BJ (cell line): ENCODE data around the gene DUS1L. TPM values are rescaled to one million over a fixed set of nuclear protein-coding genes. Genes with fewer than 3 reads are reported as not detected.

Experiments
- CTCF ChIA-PET: fragments of 350-600 bp; formaldehyde crosslinking; extraction: SDS; loops from one replicate; lab custom pipeline; 2021; ENCODE audit warnings: antibody characterized with exemption, inconsistent platforms; lab: Yijun Ruan, JAX
- POLR2A ChIA-PET: fragments of 300-600 bp; sonication (Branson Sonifier 250); formaldehyde crosslinking; extraction: SDS; loops from one replicate; lab custom pipeline; 2021; ENCODE audit warnings: antibody characterized with exemption; lab: Charles Lee
- DNase-seq: peaks from one replicate; pipeline ENCODE4 v3.0.0-alpha.2; 2011; ENCODE audit warnings: low read depth
- H3K27me3 ChIP-seq: 2 replicates; pipeline ENCODE4 v1.6.0; 2011; ENCODE audit warnings: low read length; ENCODE audit not compliant: control insufficient read depth, insufficient read depth
- H3K36me3 ChIP-seq: 2 replicates; pipeline ENCODE4 v1.5.1; 2011; ENCODE audit warnings: low read length; ENCODE audit not compliant: control insufficient read depth, insufficient read depth
- H3K4me3 ChIP-seq: 2 replicates; pipeline ENCODE4 v1.5.1; 2011; ENCODE audit warnings: low read depth, mild to moderate bottlenecking, control low read depth, low read length
- CTCF ChIP-seq: IDR thresholded peaks from 2 replicates; pipeline ENCODE4 v1.5.1; 2011; ENCODE audit warnings: low read depth, mild to moderate bottlenecking, control low read depth, inconsistent platforms, low read length, moderate library complexity; ENCODE audit not compliant: insufficient read depth
- polyA plus RNA-seq: library from polyadenylated mRNA; depleted of rRNA; stranded (reverse); fragments of >200 nt; gene quantifications from 2 replicates; pipeline ENCODE4 v1.2.3, GENCODE V29; 2011

Gene DUS1L
- polyA plus RNA-seq, 1 experiment = 47.6 TPM

GRCh38 chr17:82090549-82091263 lies 25.1 kb upstream of the DUS1L start:
- no peak for TF ChIP-seq CTCF
- ChIA-PET CTCF (interaction anchor here (1.6 kb wide), 1 partner anchor 20 kb away, joined by 4 read pairs; no protein-coding TSS in a partner anchor), POLR2A (no interaction called here)
- no peak for DNase-seq
- Histone ChIP-seq H3K36me3 (peaks cover 70% of the 10 kb centered on the region), H3K27me3 (no peaks in the 10 kb centered on the region), H3K4me3 (no peak overlapping the region)

- peaks cover 70% of the 10 kb centered on the region for H3K36me3 ChIP-seq
- DNase-seq = no peak
- no peak overlapping the region for H3K4me3 ChIP-seq
- CTCF ChIA-PET = no interaction called here
- no peak for TF ChIP-seq CTCF
- POLR2A ChIA-PET = no interaction called here
- H3K27me3 ChIP-seq = no peaks in the 10 kb centered on the region
Observed at GRCh38 chr17:82089723-82090548, 24.3 kb upstream of the DUS1L start.

GRCh38 chr17:82088838-82089722 lies 23.5 kb upstream of the DUS1L start:
- ChIA-PET POLR2A (no interaction called here), CTCF (no interaction called here)
- no peak for TF ChIP-seq CTCF
- no peak for DNase-seq
- H3K36me3 ChIP-seq = peaks cover 69% of the 10 kb centered on the region
- H3K27me3 ChIP-seq = no peaks in the 10 kb centered on the region
- no peak overlapping the region for H3K4me3 ChIP-seq

GRCh38 chr17:82087961-82088837 lies 22.6 kb upstream of the DUS1L start:
- H3K36me3 ChIP-seq = peaks cover 71% of the 10 kb centered on the region
- H3K27me3 ChIP-seq = no peaks in the 10 kb centered on the region
- POLR2A ChIA-PET = no interaction called here
- TF ChIP-seq CTCF = no peak
- CTCF ChIA-PET = no interaction called here
- no peak for DNase-seq
- H3K4me3 ChIP-seq = no peak overlapping the region
